ENCODE measurements around the gene KCNJ9.

DNA sequence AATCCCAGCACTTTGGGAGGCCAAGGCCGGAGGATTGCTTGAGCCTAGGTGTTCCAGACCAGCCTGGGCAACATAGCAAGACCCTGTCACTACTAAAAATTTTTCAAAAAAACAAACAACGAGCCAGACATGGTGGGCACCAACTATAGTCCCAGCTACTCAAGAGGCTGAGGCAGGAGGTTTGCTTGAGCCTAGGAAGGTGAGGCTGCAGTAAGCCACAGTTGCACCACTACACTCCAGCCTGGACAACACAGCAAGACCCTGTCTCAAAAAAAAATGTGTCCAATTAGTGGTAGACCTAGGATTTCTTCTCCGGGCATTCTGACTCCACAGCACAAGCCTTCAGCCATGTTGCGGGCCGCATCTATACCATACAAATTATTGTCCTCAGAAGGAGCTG lies 23.8 kb downstream of the KCNJ9 start:
- no peak for TF ChIP-seq POLR2A (IDR thresholded peaks at IDR 0.05; ENCODE audit: low read depth, low read length)
- TF ChIP-seq POLR2AphosphoS5 (IDR thresholded peaks at IDR 0.05; ENCODE audit: low read depth, low read length), result no peak
